Measurements from ENCODE around the gene ABCA5. TPM values are rescaled to one million over a fixed set of nuclear protein-coding genes. Genes with fewer than 3 reads are reported as not detected.

Gene ABCA5
- total RNA-seq, 1 experiment from 2014 or later: 4.5 TPM

DNA sequence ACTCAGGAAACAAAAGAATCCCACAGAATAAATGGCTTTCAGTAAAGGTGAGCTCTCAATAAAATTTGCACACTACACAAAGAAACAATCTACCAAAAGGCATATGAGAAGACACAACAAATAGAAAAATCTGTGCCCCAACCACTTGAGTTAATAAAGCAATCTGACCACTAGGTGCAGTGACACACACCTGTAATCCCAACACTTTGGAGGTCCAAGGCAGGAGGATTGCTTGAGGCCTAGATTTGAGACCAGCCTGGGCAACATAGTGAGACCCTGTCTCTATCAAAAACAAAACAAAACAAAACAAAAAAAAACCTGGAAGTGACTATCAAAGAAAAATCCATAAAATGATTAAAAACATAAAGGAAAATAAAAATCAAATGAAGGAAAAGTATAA is 9.6 kb upstream of the ABCA5 start:
- H3K27ac ChIP-seq (ENCODE audit: insufficient read length, low read depth, low read length): no peak overlapping the region
- no peak overlapping the region for H3T11ph ChIP-seq (ENCODE audit: low read length)
- H3K4ac ChIP-seq (ENCODE audit: low read depth, low read length): no peak overlapping the region
- no peak overlapping the region for H3K14ac ChIP-seq (ENCODE audit: insufficient read depth, low read length)
- H2BK5ac ChIP-seq (ENCODE audit: insufficient read length, low read length): no peak overlapping the region
- H3K9me3 ChIP-seq (ENCODE audit: control insufficient read depth, low read depth, low read length): no peaks in the 10 kb centered on the region
- no peak overlapping the region for H2BK12ac ChIP-seq (ENCODE audit: insufficient read length, low read depth, low read length)
- H3K79me1 ChIP-seq (ENCODE audit: insufficient read depth, low read depth, low read length, poor library complexity, severe bottlenecking): no peaks in the 10 kb centered on the region
- TF ChIP-seq, protein P1, sequence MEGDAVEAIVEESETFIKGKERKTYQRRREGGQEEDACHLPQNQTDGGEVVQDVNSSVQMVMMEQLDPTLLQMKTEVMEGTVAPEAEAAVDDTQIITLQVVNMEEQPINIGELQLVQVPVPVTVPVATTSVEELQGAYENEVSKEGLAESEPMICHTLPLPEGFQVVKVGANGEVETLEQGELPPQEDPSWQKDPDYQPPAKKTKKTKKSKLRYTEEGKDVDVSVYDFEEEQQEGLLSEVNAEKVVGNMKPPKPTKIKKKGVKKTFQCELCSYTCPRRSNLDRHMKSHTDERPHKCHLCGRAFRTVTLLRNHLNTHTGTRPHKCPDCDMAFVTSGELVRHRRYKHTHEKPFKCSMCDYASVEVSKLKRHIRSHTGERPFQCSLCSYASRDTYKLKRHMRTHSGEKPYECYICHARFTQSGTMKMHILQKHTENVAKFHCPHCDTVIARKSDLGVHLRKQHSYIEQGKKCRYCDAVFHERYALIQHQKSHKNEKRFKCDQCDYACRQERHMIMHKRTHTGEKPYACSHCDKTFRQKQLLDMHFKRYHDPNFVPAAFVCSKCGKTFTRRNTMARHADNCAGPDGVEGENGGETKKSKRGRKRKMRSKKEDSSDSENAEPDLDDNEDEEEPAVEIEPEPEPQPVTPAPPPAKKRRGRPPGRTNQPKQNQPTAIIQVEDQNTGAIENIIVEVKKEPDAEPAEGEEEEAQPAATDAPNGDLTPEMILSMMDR (conservative IDR thresholded peaks at IDR 0.05): peak; percentile 23; the same call in 1 of the 3 replicates
- no peak overlapping the region for H3K9ac ChIP-seq (ENCODE audit: extremely low read depth, insufficient read length, low read length)
- Mint-ChIP-seq H3K4me3 (no peak overlapping the region), H3K9me3 (peaks cover 3 to 10% of the 10 kb centered on the region in 2 experiments), H3K4me1 (peaks cover 0 to 9% of the 10 kb centered on the region in 2 experiments; a peak in 1 of 4 replicates), H3K27me3 (ENCODE audit: low read depth) (no peaks in the 10 kb centered on the region), H3K27ac (no peak overlapping the region), H3K36me3 (ENCODE audit: insufficient read depth in 1 of 3, low read depth in 3 of 3) (peaks cover 3 to 12% (median 3%) of the 10 kb centered on the region in 3 experiments; a peak in 4 of 7 replicates)
- H2AFZ ChIP-seq (ENCODE audit: low read length): no peak overlapping the region
- H4K20me1 ChIP-seq (ENCODE audit: control insufficient read depth, insufficient read depth, insufficient read length): no peaks in the 10 kb centered on the region
- no peak overlapping the region for H3K23ac ChIP-seq (ENCODE audit: insufficient read length, low read depth, low read length)
- no peak overlapping the region for H3K4me2 ChIP-seq (ENCODE audit: insufficient read depth, insufficient read length, low read length)
- H2BK15ac ChIP-seq (ENCODE audit: low read depth, low read length): no peak overlapping the region
- H3K18ac ChIP-seq (ENCODE audit: insufficient read length, low read depth, low read length): no peak overlapping the region
- H4K91ac ChIP-seq (ENCODE audit: insufficient read length, low read depth, low read length): no peak overlapping the region
- no peak overlapping the region for H2BK20ac ChIP-seq (ENCODE audit: low read depth, low read length, poor library complexity, severe bottlenecking)
- H3K23me2 ChIP-seq (ENCODE audit: insufficient read length, low read depth, low read length, poor library complexity, severe bottlenecking): no peaks in the 10 kb centered on the region
- no peaks in the 10 kb centered on the region for H3K27me3 ChIP-seq (ENCODE audit: insufficient read depth, low read length)
- H2BK120ac ChIP-seq (ENCODE audit: low read depth, low read length, poor library complexity, severe bottlenecking): no peak overlapping the region
- no peak for DNase-seq
- no peak overlapping the region for H4K5ac ChIP-seq (ENCODE audit: insufficient read length, low read depth, low read length)
- H3K79me2 ChIP-seq (ENCODE audit: insufficient read depth, low read length): no peaks in the 10 kb centered on the region
- H4K8ac ChIP-seq (replicated peaks; ENCODE audit: insufficient read length, low read depth, low read length): no peak overlapping the region
- no peaks in the 10 kb centered on the region for H3K4me1 ChIP-seq (ENCODE audit: insufficient read depth, low read length)
- H2AK5ac ChIP-seq (ENCODE audit: insufficient read length, low read length): no peak overlapping the region
- H3K56ac ChIP-seq (ENCODE audit: insufficient read length, low read depth, low read length): no peak overlapping the region

All from H9 (cell line).